Measurements from ENCODE around the gene RAET1L. TPM values are rescaled to one million over a fixed set of nuclear protein-coding genes. Genes with fewer than 3 reads are reported as not detected.
"Not testable (repeated sequence)": the region's sequence is repeated elsewhere in the genome, so short reads cannot be mapped to it uniquely, and the experiment has no call there.

The RAET1L gene
- total and polyA plus RNA-seq, 12 donors, result not detected

GRCh38 chr6:150018846-150019580 lies 6.3 kb downstream of the RAET1L start:
- Histone ChIP-seq H3K27me3 (peaks cover 34% of the 10 kb centered on the region), H3K9me3 (replicated peaks in 1 of 3) (no peaks in the 10 kb centered on the region), H3K4me3 (no peak overlapping the region), H3K27ac (no peak overlapping the region), H3K4me1 (replicated peaks in 1 of 2) (no peaks in the 10 kb centered on the region), H3K36me3 (replicated peaks in 1 of 2) (no peaks in the 10 kb centered on the region)
- 48 to 71% (median 57%) methylated on average over 6 of the region's 6 CpGs for WGBS, 4 donors
- no peak for TF ChIP-seq POLR2A (IDR thresholded peaks at IDR 0.05)
- no peak for TF ChIP-seq CTCF (IDR thresholded peaks at IDR 0.05)
- peak in 1 of 7 donors; percentile 30 for DNase-seq
- intact Hi-C loops (cut with DNase I), result loop anchor here in 1 of 2 donors (5.0 kb wide), 1 partner anchor 82 kb away; no protein-coding TSS in a partner anchor

DNA sequence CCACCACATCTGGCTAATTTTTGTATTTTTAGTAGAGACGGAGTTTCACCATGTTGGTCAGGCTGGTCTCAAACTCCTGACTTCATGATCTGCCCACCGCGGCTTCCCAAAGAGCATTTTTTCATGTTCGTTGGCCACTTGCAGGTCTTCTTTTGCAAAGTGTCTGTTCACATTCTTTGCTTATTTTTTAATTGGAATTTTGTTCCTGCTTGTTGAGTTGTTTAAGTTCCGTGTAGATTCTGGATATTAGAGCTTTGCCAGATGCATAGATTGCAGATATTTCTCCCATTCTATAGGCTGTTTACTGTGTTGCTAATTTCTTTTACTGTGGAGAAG lies 8.2 kb downstream of the RAET1L start:
- WGBS, 4 donors, result 0 to 4% (median 3%) methylated on average over 5 of the region's 5 CpGs
- DNase-seq; H3K9me3 ChIP-seq (replicated peaks in 1 of 3); H3K4me3 ChIP-seq; H3K27ac ChIP-seq; H3K36me3 ChIP-seq (replicated peaks in 1 of 2); H3K4me1 ChIP-seq (replicated peaks in 1 of 2): not testable (repeated sequence)
- peak in 2 of 6 experiments; percentile 13 to 14 for TF ChIP-seq CTCF (IDR thresholded peaks at IDR 0.05)
- H3K27me3 ChIP-seq, result peaks cover 41% of the 10 kb centered on the region
- intact Hi-C loops (cut with DNase I), result loop anchor here (2.0 to 5.0 kb wide), 2 partner anchors 80 to 82 kb away; no protein-coding TSS in a partner anchor

DNA sequence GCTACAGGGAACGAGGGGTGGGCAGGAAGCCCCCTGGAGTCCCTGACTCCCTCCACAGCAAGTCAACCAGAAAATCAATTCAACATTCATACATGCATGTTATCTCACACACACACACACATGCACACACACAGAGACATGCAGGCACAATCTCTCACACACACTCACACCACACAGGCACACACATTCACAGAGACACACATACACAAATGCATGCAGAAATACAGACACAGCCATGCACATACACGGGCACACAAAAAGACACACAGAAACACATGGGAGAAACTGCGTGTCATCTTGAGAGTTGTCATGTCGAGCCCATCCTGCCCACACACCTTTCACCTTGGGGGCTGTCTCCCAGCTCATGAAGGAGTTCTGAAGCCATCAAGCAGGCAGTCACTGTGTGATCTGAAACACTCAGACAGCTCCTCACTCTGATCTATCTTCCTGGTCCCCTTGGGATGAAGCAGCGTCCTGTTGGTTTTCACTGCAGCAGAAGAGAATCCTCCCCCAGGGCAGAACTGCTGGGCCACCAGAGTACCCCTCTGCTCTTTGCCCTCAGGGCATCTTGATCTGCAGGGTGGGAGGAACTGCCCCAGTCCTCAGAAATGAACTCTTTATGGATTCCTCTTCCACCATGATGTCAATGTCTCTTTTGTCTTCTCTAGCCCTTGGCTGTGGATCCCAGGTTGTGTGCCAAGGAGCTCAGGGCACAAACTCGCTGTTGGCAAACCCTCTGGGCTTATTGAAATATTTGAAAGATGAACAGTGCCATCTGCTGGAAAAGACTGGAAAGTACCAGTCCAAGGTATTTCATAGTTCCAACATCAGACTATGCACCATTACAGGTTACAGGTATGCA lies 8.8 kb downstream of the RAET1L start:
- Histone ChIP-seq H3K4me3 (no peak overlapping the region), H3K9me3 (replicated peaks in 1 of 3) (no peaks in the 10 kb centered on the region), H3K27ac (no peak overlapping the region), H3K27me3 (peaks cover 41% of the 10 kb centered on the region), H3K36me3 (replicated peaks in 1 of 2) (no peaks in the 10 kb centered on the region), H3K4me1 (replicated peaks in 1 of 2) (no peaks in the 10 kb centered on the region)
- TF ChIP-seq POLR2A (IDR thresholded peaks at IDR 0.05) (no peak), CTCF (IDR thresholded peaks at IDR 0.05) (peak; percentile 57 to 88 (median 80))
- intact Hi-C loops (cut with DNase I), result loop anchor here (2.0 to 5.0 kb wide), 2 partner anchors 79 to 82 kb away; no protein-coding TSS in a partner anchor
- peak; percentile 64 to 85 (median 78) for DNase-seq
- WGBS, 4 donors, result 22 to 35% (median 26%) methylated on average over 6 of the region's 6 CpGs

DNA sequence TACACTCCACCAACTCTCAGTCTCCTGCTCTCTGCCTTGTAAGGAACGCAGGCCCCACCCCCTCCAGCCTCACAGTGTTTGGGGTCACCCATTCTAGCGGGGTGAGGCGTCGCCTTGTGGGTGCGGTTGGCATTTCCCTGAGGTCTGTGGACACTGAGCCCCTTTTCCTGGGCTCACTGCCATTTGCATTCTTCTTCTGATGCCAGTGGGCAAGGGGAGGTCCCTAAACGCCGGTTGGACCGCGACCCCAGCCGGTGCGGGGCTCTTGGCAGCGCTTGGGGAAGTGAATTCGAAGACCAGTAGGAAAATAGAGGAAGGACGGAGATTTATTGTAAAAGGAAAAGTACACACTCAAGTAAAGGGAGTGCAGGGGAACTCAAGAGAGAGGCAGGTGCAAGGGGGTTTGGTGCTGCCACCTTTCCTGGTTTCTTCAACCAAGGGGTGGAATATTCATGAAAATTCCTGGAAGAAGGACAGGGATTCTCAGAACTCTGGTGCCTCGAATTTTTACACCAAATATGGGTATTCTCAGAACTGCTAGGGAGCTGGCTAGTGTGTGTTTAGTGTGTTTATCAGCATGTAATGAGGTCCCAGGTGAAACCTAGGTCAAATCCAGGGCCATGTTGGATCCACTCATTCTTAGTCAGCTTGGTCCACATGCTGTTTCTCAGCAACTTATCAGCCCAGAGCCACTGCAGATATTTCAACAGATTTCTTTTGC lies 9.9 kb downstream of the RAET1L start:
- not testable (repeated sequence) for H3K4me3 ChIP-seq; DNase-seq; H3K27ac ChIP-seq; H3K9me3 ChIP-seq (replicated peaks in 1 of 3); H3K4me1 ChIP-seq (replicated peaks in 1 of 2); H3K36me3 ChIP-seq (replicated peaks in 1 of 2)
- 5 to 9% (median 5%) methylated on average over 14 to 15 of the region's 15 CpGs for WGBS, 4 donors
- H3K27me3 ChIP-seq, result peaks cover 41% of the 10 kb centered on the region
- intact Hi-C loops (cut with DNase I), result loop anchor here (2.0 to 5.0 kb wide), 2 partner anchors 78 to 81 kb away; no protein-coding TSS in a partner anchor

DNA sequence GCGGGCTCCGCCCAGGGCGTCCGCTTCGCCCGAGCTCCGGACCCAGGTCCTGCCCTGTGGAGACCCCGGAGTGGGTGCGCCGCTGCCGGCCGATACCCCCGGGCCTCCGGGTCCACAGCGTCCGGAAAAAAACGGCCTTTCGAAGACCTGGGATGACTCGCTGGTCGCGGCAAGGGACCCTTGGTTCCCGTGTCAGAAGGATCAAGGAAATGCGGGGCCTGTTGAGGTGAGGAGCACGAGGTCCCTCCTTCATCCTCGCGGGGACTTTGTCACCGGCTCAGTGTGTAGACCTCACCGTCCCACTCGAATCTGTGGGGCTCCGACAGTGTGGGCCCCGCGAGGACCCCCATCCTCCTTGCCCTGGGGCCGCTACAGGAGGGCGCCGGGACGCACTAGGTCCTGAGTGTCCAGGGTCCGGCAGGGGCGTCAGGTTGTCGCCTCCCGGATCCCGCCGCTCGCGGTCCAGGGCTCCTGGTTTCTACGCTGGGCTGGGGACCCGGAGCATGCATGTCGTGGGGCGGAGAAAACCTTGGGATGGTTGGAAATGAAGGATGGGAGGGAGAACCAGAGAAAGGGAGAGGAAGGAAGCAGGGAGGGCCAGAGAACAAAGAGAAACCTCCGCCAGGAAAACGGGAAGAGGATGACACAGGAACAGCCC lies 10.6 kb downstream of the RAET1L start:
- intact Hi-C loops (cut with DNase I), result loop anchor here in 1 of 2 donors (5.0 kb wide), 1 partner anchor 77 kb away; no protein-coding TSS in a partner anchor
- not testable (repeated sequence) for H3K4me1 ChIP-seq (replicated peaks in 1 of 2); H3K36me3 ChIP-seq (replicated peaks in 1 of 2); H3K27ac ChIP-seq; H3K4me3 ChIP-seq; H3K9me3 ChIP-seq (replicated peaks in 1 of 3)
- H3K27me3 ChIP-seq, result peaks cover 41% of the 10 kb centered on the region
- DNase-seq, result peak in 1 of 7 donors; percentile 8
- 0 to 9% (median 3%) methylated on average over 2 to 45 of the region's 50 CpGs; no CpG with 5 or more reads in 1 of the 4 donors for WGBS, 4 donors

GRCh38 chr6:150013785-150014622 lies 11.3 kb downstream of the RAET1L start:
- DNase-seq; H3K4me1 ChIP-seq (replicated peaks in 1 of 2); H3K36me3 ChIP-seq (replicated peaks in 1 of 2); H3K4me3 ChIP-seq; H3K27ac ChIP-seq; intact Hi-C loops (cut with DNase I); H3K9me3 ChIP-seq (replicated peaks in 1 of 3): not testable (repeated sequence)
- 16 to 22% (median 17%) methylated on average over 7 to 10 of the region's 24 CpGs for WGBS, 4 donors
- peaks cover 38% of the 10 kb centered on the region for H3K27me3 ChIP-seq

All from adrenal gland (tissue), 12 donors.